GM19023 (cell line): Measurements from ENCODE around the gene SENP1.

Experiments used
- ATAC-seq: cut with Tn5 transposase; IDR thresholded peaks from one replicate; pipeline ENCODE4 v1.9.1; 2021; ENCODE audit warnings: mild to moderate bottlenecking, moderate library complexity; ENCODE audit not compliant: unreplicated experiment

The SENP1 gene

GRCh38 chr12:48019639-48020265 lies 86.1 kb downstream of the SENP1 start:
- no peak for ATAC-seq

- ATAC-seq: no peak
Measured at GRCh38 chr12:48018618-48018995, 87.3 kb downstream of the SENP1 start.

GRCh38 chr12:48017921-48018617 lies 87.8 kb downstream of the SENP1 start:
- ATAC-seq: no peak

GRCh38 chr12:48017496-48017895 lies 88.4 kb downstream of the SENP1 start:
- ATAC-seq: no peak

- no peak for ATAC-seq
Measured at GRCh38 chr12:48016373-48017020, 89.4 kb downstream of the SENP1 start.

- ATAC-seq: no peak
Measured at GRCh38 chr12:48015954-48016353, 89.9 kb downstream of the SENP1 start.

- no peak for ATAC-seq
Measured at GRCh38 chr12:48015129-48015528, 90.8 kb downstream of the SENP1 start.

GRCh38 chr12:48013287-48013686 lies 92.6 kb downstream of the SENP1 start:
- no peak for ATAC-seq

GRCh38 chr12:48012070-48012469 lies 93.8 kb downstream of the SENP1 start:
- ATAC-seq: no peak

GRCh38 chr12:48010366-48010970 lies 95.4 kb downstream of the SENP1 start:
- ATAC-seq: no peak

GRCh38 chr12:48009471-48009870 lies 96.4 kb downstream of the SENP1 start:
- ATAC-seq: no peak

GRCh38 chr12:48008950-48009349 lies 96.9 kb downstream of the SENP1 start:
- no peak for ATAC-seq

- no peak for ATAC-seq
Measured at GRCh38 chr12:48008349-48008748, 97.5 kb downstream of the SENP1 start.

GRCh38 chr12:48007206-48007605 lies 98.7 kb downstream of the SENP1 start:
- ATAC-seq: no peak

GRCh38 chr12:48005750-48006021 lies 100.2 kb downstream of the SENP1 start:
- ATAC-seq: no peak

GRCh38 chr12:48005001-48005749 lies 100.7 kb downstream of the SENP1 start:
- ATAC-seq: no peak

GRCh38 chr12:48004053-48004941 lies 101.6 kb downstream of the SENP1 start, which contains the start of gene COL2A1:
Gene COL2A1, minus strand, starts transcription at chr12:48004476. Its CDS starts 155 bp downstream, at chr12:48004321.
- ATAC-seq: no peak

- ATAC-seq: no peak
Measured at GRCh38 chr12:48003226-48004052, 102.4 kb downstream of the SENP1 start.

- ATAC-seq: no peak
Measured at GRCh38 chr12:48002773-48003218, 103.1 kb downstream of the SENP1 start.
